ENCODE results near the gene ANKDD1A.

ANKDD1A gene

DNA sequence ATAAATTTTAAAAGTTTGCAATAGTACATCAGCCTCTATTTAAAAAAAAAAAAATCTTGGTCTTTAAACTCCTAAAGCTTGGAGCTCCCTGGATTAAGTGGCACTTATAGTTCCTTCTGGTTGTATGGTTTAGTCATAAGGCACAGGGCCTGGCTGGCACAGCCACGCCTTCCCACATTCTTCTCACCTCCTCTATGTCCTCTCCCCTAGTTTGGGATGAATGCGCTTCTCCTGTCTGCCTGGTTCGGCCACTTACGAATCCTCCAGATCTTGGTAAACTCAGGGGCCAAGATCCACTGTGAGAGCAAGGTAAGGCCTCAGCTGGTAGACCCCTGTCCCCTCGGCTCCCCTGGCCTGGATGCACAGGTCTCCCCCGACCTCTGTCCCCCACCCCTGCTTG, 10.0 kb downstream of the ANKDD1A start:
- TF ChIP-seq, protein P1, sequence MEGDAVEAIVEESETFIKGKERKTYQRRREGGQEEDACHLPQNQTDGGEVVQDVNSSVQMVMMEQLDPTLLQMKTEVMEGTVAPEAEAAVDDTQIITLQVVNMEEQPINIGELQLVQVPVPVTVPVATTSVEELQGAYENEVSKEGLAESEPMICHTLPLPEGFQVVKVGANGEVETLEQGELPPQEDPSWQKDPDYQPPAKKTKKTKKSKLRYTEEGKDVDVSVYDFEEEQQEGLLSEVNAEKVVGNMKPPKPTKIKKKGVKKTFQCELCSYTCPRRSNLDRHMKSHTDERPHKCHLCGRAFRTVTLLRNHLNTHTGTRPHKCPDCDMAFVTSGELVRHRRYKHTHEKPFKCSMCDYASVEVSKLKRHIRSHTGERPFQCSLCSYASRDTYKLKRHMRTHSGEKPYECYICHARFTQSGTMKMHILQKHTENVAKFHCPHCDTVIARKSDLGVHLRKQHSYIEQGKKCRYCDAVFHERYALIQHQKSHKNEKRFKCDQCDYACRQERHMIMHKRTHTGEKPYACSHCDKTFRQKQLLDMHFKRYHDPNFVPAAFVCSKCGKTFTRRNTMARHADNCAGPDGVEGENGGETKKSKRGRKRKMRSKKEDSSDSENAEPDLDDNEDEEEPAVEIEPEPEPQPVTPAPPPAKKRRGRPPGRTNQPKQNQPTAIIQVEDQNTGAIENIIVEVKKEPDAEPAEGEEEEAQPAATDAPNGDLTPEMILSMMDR (conservative IDR thresholded peaks at IDR 0.05; ENCODE audit: low read length) = no peak
- H3K4me3 ChIP-seq (ENCODE audit: low read length) = no peak overlapping the region
- DNase-seq (ENCODE audit: low read depth) = no peak

DNA sequence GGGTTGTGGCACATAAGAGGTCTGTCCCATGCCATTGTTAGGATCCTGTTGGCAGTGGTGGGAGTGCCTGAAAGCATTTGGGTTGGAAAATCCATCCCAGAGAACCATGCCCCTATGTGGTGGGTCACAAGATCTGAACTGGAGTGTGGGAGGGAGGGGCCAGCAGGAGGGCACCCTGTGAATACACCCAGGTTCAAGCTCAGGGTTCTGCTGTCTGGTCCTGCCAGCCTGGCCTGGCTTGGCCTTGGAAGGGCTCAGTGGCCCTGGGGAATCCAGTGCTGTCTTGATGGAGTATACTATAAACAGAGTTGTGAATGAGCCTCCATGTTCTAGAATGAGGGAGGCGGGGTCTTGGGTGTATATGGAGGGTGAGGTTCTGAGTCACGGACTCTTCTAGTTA, 11.8 kb downstream of the ANKDD1A start:
- DNase-seq (ENCODE audit: low read depth) = no peak
- TF ChIP-seq, protein P1 (conservative IDR thresholded peaks at IDR 0.05; ENCODE audit: low read length) = no peak
- H3K4me3 ChIP-seq (ENCODE audit: low read length) = no peak overlapping the region

DNA sequence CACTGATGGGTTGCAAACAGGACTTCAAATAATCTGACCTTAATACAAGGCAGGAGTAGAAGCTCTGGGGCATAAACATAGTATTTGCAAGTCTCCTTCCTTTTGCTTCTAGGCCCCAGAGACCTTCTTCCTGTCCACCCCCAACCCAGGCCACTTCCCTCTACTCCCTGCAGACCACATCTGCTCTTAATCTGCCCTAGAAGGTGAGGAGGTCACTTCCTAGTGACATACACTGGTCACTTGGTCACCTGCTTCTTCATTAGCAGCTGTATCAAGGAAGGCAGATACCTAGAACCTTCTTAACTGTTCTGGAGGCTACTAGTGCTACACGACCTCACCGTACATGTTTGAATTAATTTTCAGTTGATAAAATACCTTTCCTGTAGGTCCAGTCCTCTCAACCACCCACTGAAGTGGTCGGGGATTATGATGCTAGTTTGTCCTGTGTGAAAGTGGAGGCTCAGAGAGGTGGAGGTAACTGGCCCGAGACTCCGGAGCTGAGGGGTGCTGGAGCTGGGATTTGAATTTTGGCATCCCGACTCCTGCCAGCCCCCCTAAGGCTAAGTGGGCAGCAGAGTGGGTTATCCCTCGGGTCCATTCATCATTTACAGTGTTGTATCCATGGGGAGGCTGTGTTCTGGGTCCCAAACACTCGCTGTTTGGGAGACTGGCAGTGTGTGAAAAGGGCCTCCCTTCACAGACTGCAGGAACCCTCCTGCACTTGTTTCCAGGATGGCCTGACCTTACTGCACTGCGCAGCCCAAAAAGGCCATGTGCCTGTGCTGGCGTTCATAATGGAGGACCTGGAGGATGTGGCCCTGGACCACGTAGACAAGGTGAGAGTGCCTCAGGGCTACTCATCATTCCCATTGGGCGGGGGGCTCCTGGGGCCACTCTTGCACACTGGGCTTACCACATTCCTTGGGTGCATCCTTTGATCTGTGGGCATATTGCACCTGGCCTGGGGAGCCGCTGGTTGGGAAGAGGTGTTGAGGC, 13.9 kb downstream of the ANKDD1A start:
- no peak for DNase-seq (ENCODE audit: low read depth)
- TF ChIP-seq, protein P1 (conservative IDR thresholded peaks at IDR 0.05; ENCODE audit: low read length) = no peak

DNA sequence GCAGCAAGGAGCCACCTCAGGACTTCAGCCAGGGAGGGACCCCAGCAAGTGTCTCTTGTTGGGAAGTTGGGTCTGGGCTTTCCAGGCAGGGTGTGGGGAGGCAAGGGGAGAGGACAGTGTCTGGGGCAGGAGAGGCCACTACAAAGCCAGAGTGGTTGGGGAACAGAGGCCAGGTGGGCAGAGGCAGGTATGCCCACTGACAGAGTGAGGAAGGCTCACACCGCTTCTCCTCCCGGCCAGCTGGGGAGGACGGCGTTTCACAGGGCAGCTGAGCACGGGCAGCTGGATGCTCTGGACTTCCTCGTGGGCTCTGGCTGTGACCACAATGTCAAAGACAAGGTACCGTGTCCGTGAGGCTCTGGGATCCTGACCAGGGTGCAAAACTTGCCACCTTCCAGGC, 15.0 kb downstream of the ANKDD1A start:
- no peak overlapping the region for H3K4me3 ChIP-seq (ENCODE audit: low read length)
- no peak for DNase-seq (ENCODE audit: low read depth)
- TF ChIP-seq, protein P1 (conservative IDR thresholded peaks at IDR 0.05; ENCODE audit: low read length) = no peak

More for the DNA sequence above, 13.9 kb downstream of the ANKDD1A start:
- H3K4me3 ChIP-seq (ENCODE audit: low read length) = no peak overlapping the region

DNA sequence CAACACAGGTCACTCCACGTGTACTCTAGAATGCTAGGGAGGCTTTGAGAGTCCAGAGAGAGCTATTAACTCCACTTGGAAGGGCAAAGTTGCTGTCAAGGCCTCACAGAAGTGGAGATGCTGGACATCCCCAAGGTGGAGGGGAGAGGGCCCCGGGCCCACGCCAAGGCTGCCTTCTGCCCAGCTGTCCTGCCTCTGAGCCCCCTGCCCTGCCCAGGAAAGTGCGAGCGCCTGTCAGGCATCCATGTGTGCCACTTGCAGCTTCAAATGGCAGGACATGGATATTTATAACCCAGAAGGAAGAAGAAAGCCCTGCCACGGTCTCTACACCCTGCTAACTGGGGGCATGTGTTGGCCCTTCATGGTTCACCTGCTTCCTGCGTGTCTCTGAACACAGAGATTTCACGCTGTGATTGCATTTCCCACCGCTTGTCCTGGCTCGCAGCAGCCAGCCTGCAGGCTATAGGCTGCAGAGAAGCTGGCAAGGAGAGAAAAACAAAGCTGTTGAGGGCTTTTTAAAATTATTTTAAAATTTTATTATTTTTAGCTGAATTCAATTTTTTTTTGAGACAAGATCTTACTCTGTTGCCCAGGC, 17.0 kb downstream of the ANKDD1A start:
- TF ChIP-seq, protein P1 (conservative IDR thresholded peaks at IDR 0.05; ENCODE audit: low read length) = no peak
- no peak for DNase-seq (ENCODE audit: low read depth)
- no peak overlapping the region for H3K4me3 ChIP-seq (ENCODE audit: low read length)

DNA sequence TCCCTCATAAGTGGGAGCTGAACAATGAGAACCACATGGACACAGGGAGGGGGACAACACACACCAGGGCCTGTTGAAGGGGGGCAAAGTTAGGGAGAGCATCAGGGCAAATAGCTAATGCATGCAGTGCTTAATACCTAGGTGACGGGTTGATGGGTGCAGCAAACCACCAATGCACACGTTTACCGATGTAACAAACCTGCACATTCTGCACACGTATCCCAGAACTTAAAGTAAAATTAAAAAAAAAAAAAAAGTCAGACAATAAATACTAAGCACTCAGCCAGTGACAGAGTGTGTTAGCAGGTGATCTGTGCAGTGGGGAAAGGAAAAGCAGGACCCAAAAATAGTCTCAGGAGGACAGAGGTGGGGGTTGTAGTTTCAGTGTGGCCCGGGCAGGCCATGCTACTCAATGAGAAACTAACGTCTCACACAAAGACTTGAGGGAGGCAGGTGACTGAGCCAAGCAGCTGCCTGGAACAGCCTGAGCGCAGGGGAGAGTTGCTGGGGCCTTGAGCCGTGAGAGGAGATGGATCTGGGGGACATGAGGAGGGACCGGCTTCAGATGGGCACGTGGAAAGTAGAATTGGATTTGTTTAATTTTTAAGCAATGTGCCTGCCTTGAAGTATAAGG, 18.4 kb downstream of the ANKDD1A start:
- no peak for DNase-seq (ENCODE audit: low read depth)
- TF ChIP-seq, protein P1 (conservative IDR thresholded peaks at IDR 0.05; ENCODE audit: low read length) = no peak
- H3K4me3 ChIP-seq (ENCODE audit: low read length) = no peak overlapping the region
